IMR-90 (cell line): ENCODE data around the gene ARMC8. TPM values are rescaled to one million over a fixed set of nuclear protein-coding genes. Genes with fewer than 3 reads are reported as not detected.

Experiments used
- ATAC-seq: fragments of 200-7000 bp; cut with Tn5 transposase; 2 replicates; pipeline ENCODE4 v1.9.1; 2020; ENCODE audit warnings: low read depth, mild to moderate bottlenecking, moderate library complexity
- BruUV-seq: library from RNA; stranded (reverse); fragments of 400-500 nt; replicated peaks from 2 replicates; lab custom pipeline; 2021; lab: Mats Ljungman, UMichigan
- CTCF ChIA-PET: fragments of 300-600 bp; formaldehyde crosslinking; extraction: SDS; loops from one replicate; lab custom pipeline; 2021; ENCODE audit warnings: antibody characterized with exemption; lab: Yijun Ruan, JAX
- POLR2A ChIA-PET: fragments of 300-600 bp; sonication (Branson Sonifier 250); formaldehyde crosslinking; loops from one replicate; lab custom pipeline; 2022; ENCODE audit warnings: antibody characterized with exemption; ENCODE audit not compliant: unreplicated experiment; lab: Charles Lee
- DNase-seq: peaks from one replicate; pipeline ENCODE4 v3.0.0; 2013
- H2AFZ ChIP-seq: replicated peaks from 2 replicates; pipeline ENCODE3; 2013; ENCODE audit warnings: low read length, mild to moderate bottlenecking; ENCODE audit not compliant: poor library complexity
- H2AK5ac ChIP-seq: 2 replicates; pipeline ENCODE4 v1.6.1; 2013; ENCODE audit warnings: low read depth, low read length, inconsistent platforms
- H2AK9ac ChIP-seq: replicated peaks from 2 replicates; pipeline ENCODE3; 2013; ENCODE audit warnings: mild to moderate bottlenecking, low read depth, low read length, moderate library complexity; ENCODE audit not compliant: poor library complexity
- H2BK120ac ChIP-seq: 2 replicates; pipeline ENCODE4 v1.6.1; 2013; ENCODE audit warnings: low read depth, low read length, inconsistent platforms
- H2BK15ac ChIP-seq: 3 replicates; pipeline ENCODE4 v1.6.1; 2013; ENCODE audit warnings: low read depth, low read length, inconsistent platforms
- H2BK20ac ChIP-seq: 2 replicates; pipeline ENCODE4 v1.6.1; 2013; ENCODE audit warnings: low read depth, mild to moderate bottlenecking, inconsistent platforms, low read length, moderate library complexity
- H2BK5ac ChIP-seq: 2 replicates; pipeline ENCODE4 v1.6.1; 2013; ENCODE audit warnings: mild to moderate bottlenecking, low read depth, low read length, inconsistent platforms; ENCODE audit not compliant: poor library complexity, severe bottlenecking
- H3K14ac ChIP-seq: replicated peaks from 2 replicates; pipeline ENCODE4 v1.6.1; 2013; ENCODE audit warnings: low read depth, low read length, inconsistent platforms
- H3K18ac ChIP-seq: 2 replicates; pipeline ENCODE4 v1.6.1; 2013; ENCODE audit warnings: low read depth, low read length, control low read depth
- H3K23ac ChIP-seq: 2 replicates; pipeline ENCODE4 v1.6.1; 2013; ENCODE audit warnings: low read depth, low read length, inconsistent platforms
- H3K27ac ChIP-seq: 2 replicates; pipeline ENCODE4 v1.5.1; 2013; ENCODE audit warnings: mild to moderate bottlenecking, control low read depth, low read length; ENCODE audit not compliant: insufficient read depth
- H3K27me3 ChIP-seq: 2 replicates; pipeline ENCODE4 v1.6.1; 2013; ENCODE audit warnings: low read length; ENCODE audit not compliant: control insufficient read depth, insufficient read depth
- H3K36me3 ChIP-seq: 2 replicates; pipeline ENCODE4 v1.6.1; 2013; ENCODE audit warnings: low read length, mixed read lengths; ENCODE audit not compliant: control insufficient read depth, insufficient read depth
- H3K4ac ChIP-seq: 2 replicates; pipeline ENCODE4 v1.6.1; 2013; ENCODE audit warnings: low read depth, low read length, inconsistent platforms
- H3K4me1 ChIP-seq: 2 replicates; pipeline ENCODE4 v1.6.1; 2013; ENCODE audit warnings: low read length, mixed read lengths; ENCODE audit not compliant: control insufficient read depth, insufficient read depth
- H3K4me2 ChIP-seq: 2 replicates; pipeline ENCODE4 v1.6.1; 2013; ENCODE audit warnings: low read depth, mild to moderate bottlenecking, control low read depth, low read length, moderate library complexity
- H3K4me3 ChIP-seq: 2 replicates; pipeline ENCODE4 v1.5.1; 2013; ENCODE audit warnings: low read depth, mild to moderate bottlenecking, control low read depth, low read length, moderate library complexity; ENCODE audit not compliant: insufficient read depth
- H3K56ac ChIP-seq: 2 replicates; pipeline ENCODE4 v1.6.1; 2013; ENCODE audit warnings: low read length, inconsistent platforms; ENCODE audit not compliant: insufficient read depth; ENCODE audit errors: extremely low read depth
- H3K79me1 ChIP-seq, 2 experiments: 2 replicates each; pipeline ENCODE4 v1.6.1; 2013; ENCODE audit warnings: low read length in 2 of 2, inconsistent platforms in 1 of 2, low read depth in 1 of 2
- H3K9ac ChIP-seq: 2 replicates; pipeline ENCODE4 v1.6.1; 2013; ENCODE audit warnings: low read depth, low read length, control low read depth
- H3K9me1 ChIP-seq: 2 replicates; pipeline ENCODE4 v1.6.1; 2013; ENCODE audit warnings: low read length, inconsistent platforms; ENCODE audit not compliant: insufficient read depth
- H3K9me3 ChIP-seq: 2 replicates; pipeline ENCODE4 v1.6.1; 2013; ENCODE audit warnings: low read length; ENCODE audit not compliant: control insufficient read depth, insufficient read depth
- H4K20me1 ChIP-seq: 2 replicates; pipeline ENCODE4 v1.6.1; 2013; ENCODE audit warnings: low read length, inconsistent platforms; ENCODE audit not compliant: insufficient read depth
- H4K5ac ChIP-seq: 2 replicates; pipeline ENCODE4 v1.6.1; 2013; ENCODE audit warnings: mild to moderate bottlenecking, low read depth, low read length, control low read depth
- H4K8ac ChIP-seq, 2 experiments: 2 replicates each; pipeline ENCODE4 v1.6.1; 2013; ENCODE audit warnings: low read depth in 2 of 2, low read length in 2 of 2, control low read depth in 1 of 2, inconsistent platforms in 1 of 2
- H4K91ac ChIP-seq: 2 replicates; pipeline ENCODE4 v1.6.1; 2013; ENCODE audit warnings: low read depth, low read length, inconsistent platforms; ENCODE audit not compliant: insufficient read depth
- BHLHE40 ChIP-seq: fragments of 150-350 bp; IDR thresholded peaks from 2 replicates; pipeline ENCODE4 v1.6.1; 2016; ENCODE audit warnings: mild to moderate bottlenecking, low read depth, low read length
- CEBPB ChIP-seq: IDR thresholded peaks from 2 replicates; pipeline ENCODE4 v1.6.1; 2012; ENCODE audit warnings: low read depth, low read length, improper control_type of control experiment
- CHD1 ChIP-seq: IDR thresholded peaks from 2 replicates; pipeline ENCODE4 v1.6.1; 2012; ENCODE audit warnings: low read depth, low read length, improper control_type of control experiment
- CTCF ChIP-seq: conservative IDR thresholded peaks from 2 replicates; pipeline ENCODE4 v1.5.1; 2012; ENCODE audit warnings: mild to moderate bottlenecking, low read depth, low read length, improper control_type of control experiment
- ELK1 ChIP-seq: fragments of 150-350 bp; IDR thresholded peaks from 2 replicates; pipeline ENCODE4 v1.6.1; 2016; ENCODE audit warnings: low read depth, mild to moderate bottlenecking, low read length, moderate library complexity, borderline replicate concordance
- FOS ChIP-seq: fragments of 150-350 bp; IDR thresholded peaks from 2 replicates; pipeline ENCODE4 v1.6.1; 2016; ENCODE audit warnings: low read depth, low read length
- MAFK ChIP-seq: IDR thresholded peaks from 2 replicates; pipeline ENCODE4 v1.6.1; 2012; ENCODE audit warnings: low read depth, low read length, improper control_type of control experiment
- MAZ ChIP-seq: IDR thresholded peaks from 2 replicates; pipeline ENCODE4 v1.6.1; 2012; ENCODE audit warnings: low read depth, mild to moderate bottlenecking, low read length, improper control_type of control experiment, moderate library complexity, borderline replicate concordance
- MXI1 ChIP-seq: IDR thresholded peaks from 2 replicates; pipeline ENCODE4 v1.6.1; 2012; ENCODE audit warnings: low read depth, mild to moderate bottlenecking, low read length, moderate library complexity, borderline replicate concordance
- NFE2L2 ChIP-seq: fragments of 150-350 bp; IDR thresholded peaks from 2 replicates; pipeline ENCODE4 v1.6.1; 2016; ENCODE audit warnings: low read depth, mild to moderate bottlenecking, low read length
- POLR2A ChIP-seq: IDR thresholded peaks from 2 replicates; pipeline ENCODE4 v1.6.1; 2012; ENCODE audit warnings: mild to moderate bottlenecking, low read depth, low read length
- RAD21 ChIP-seq: IDR thresholded peaks from 2 replicates; pipeline ENCODE4 v1.6.1; 2012; ENCODE audit warnings: low read length, improper control_type of control experiment
- RCOR1 ChIP-seq: IDR thresholded peaks from 2 replicates; pipeline ENCODE4 v1.6.1; 2012; ENCODE audit warnings: mild to moderate bottlenecking, low read length, improper control_type of control experiment; ENCODE audit not compliant: insufficient replicate concordance
- RFX5 ChIP-seq: IDR thresholded peaks from 2 replicates; pipeline ENCODE4 v1.8.0; 2012; ENCODE audit warnings: low read depth, mild to moderate bottlenecking, low read length, moderate library complexity
- SMC3 ChIP-seq: fragments of 150-350 bp; IDR thresholded peaks from 2 replicates; pipeline ENCODE4 v1.6.1; 2016; ENCODE audit warnings: low read depth, mild to moderate bottlenecking, antibody characterized with exemption, low read length, moderate library complexity
- USF2 ChIP-seq: fragments of 150-350 bp; IDR thresholded peaks from 2 replicates; pipeline ENCODE4 v1.6.1; 2017; ENCODE audit warnings: mild to moderate bottlenecking, antibody characterized with exemption, low read length, low read depth
- WGBS, 2 experiments: methylation state at CpG; one replicate each; pipeline versions ENCODE4 v1.1.5 to v1.1.7; 2013; ENCODE audit warnings: missing lambda C conversion rate in 2 of 2; ENCODE audit not compliant: insufficient read length in 1 of 2; ENCODE audit errors: extremely low coverage in 2 of 2; 5-methylcytosine and 5-hydroxymethylcytosine counted together
- dilution Hi-C: fragments of 300-500 bp; cut with HindIII; formaldehyde crosslinking; loops from one replicate; pipeline ENCODE4 v1.14.3; 2018; ENCODE audit warnings: low sequenced_read_pairs; ENCODE audit not compliant: unreplicated experiment
- in situ Hi-C: fragments of 300-500 bp; cut with MboI; formaldehyde crosslinking; loops from 3 replicates; pipeline ENCODE4 v1.14.3; 2019; ENCODE audit warnings: low sequenced_read_pairs, inconsistent platforms, mixed read lengths
- intact Hi-C: fragments of 100-400 bp; cut with micrococcal nuclease; formaldehyde crosslinking; loops from 2 replicates; pipeline ENCODE4 v1.10.0; 2022
- polyA plus RNA-seq, 3 experiments: library from polyadenylated mRNA; depleted of rRNA; stranded (reverse); fragments of >200 nt; gene quantifications; 2 replicates each; pipeline ENCODE4 v1.2.3, GENCODE V29; 2012; ENCODE audit warnings: low replicate concordance in 1 of 3
- total RNA-seq: library from RNA; depleted of rRNA; stranded (reverse); fragments of >200 nt; gene quantifications from 2 replicates; pipeline ENCODE4 v1.2.3, GENCODE V29; 2012

The ARMC8 gene
- total and polyA plus RNA-seq, 2 of the 4 experiments (the other 2 are of a cell fraction): 39.1 to 75.1 TPM

- dilution Hi-C loops: no loop called here
Measured at GRCh38 chr3:138284957-138285477, 97.9 kb downstream of the ARMC8 start.

More at GRCh38 chr3:138284957-138285477, 97.9 kb downstream of the ARMC8 start:
- CTCF ChIA-PET: no interaction called here
- Histone ChIP-seq H4K5ac (no peak overlapping the region), H4K8ac (no peak overlapping the region), H4K20me1 (no peaks in the 10 kb centered on the region), H3K23ac (no peak overlapping the region), H3K27me3 (no peaks in the 10 kb centered on the region), H2BK15ac (no peak overlapping the region), H3K14ac (no peak overlapping the region), H3K79me1 (no peaks in the 10 kb centered on the region), H4K91ac (no peak overlapping the region), H3K4me2 (no peak overlapping the region), H3K56ac (no peak overlapping the region), H3K4me3 (no peak overlapping the region), H2AFZ (no peak overlapping the region), H3K9ac (no peak overlapping the region), H2BK120ac (no peak overlapping the region), H2AK5ac (no peak overlapping the region), H3K4ac (no peak overlapping the region), H3K9me3 (no peaks in the 10 kb centered on the region), H3K36me3 (peaks cover 24% of the 10 kb centered on the region), H3K9me1 (peaks cover 3% of the 10 kb centered on the region; the same call in 1 of the 2 replicates), H2BK20ac (no peak overlapping the region), H3K18ac (no peak overlapping the region), H3K4me1 (no peaks in the 10 kb centered on the region), H3K27ac (no peak overlapping the region), H2BK5ac (no peak overlapping the region), H2AK9ac (no peak overlapping the region)
- in situ Hi-C loops: no loop called here
- intact Hi-C loops: no loop called here
- 100% methylated on average over 2 of the region's 2 CpGs; no CpG with 5 or more reads in 1 of the 2 experiments for WGBS, 2 experiments
- peak; percentile 69 for TF ChIP-seq MAFK
- no peak for TF ChIP-seq CHD1
- no peak for TF ChIP-seq SMC3
- no peak for TF ChIP-seq USF2
- TF ChIP-seq POLR2A: no peak
- no peak for TF ChIP-seq MAZ
- no peak for TF ChIP-seq ELK1
- no peak for TF ChIP-seq RCOR1
- TF ChIP-seq RAD21: no peak
- no peak for TF ChIP-seq NFE2L2
- TF ChIP-seq BHLHE40: no peak
- no peak for TF ChIP-seq FOS
- TF ChIP-seq CTCF: 0 out of 2 replicates have a peak, but pooled peaks have one; percentile 16
- TF ChIP-seq RFX5: no peak
- no peak for TF ChIP-seq MXI1
- TF ChIP-seq CEBPB: no peak
- no TSS peak for BruUV-seq
- POLR2A ChIA-PET: no interaction called here
- ATAC-seq: no peak
- no peak for DNase-seq
